HG03432 (cell line): ENCODE data around the gene NYAP2.

Experiments used
- ATAC-seq: cut with Tn5 transposase; IDR thresholded peaks from one replicate; pipeline ENCODE4 v1.9.1; 2021; ENCODE audit warnings: mild to moderate bottlenecking, moderate library complexity; ENCODE audit not compliant: unreplicated experiment

The NYAP2 gene

DNA sequence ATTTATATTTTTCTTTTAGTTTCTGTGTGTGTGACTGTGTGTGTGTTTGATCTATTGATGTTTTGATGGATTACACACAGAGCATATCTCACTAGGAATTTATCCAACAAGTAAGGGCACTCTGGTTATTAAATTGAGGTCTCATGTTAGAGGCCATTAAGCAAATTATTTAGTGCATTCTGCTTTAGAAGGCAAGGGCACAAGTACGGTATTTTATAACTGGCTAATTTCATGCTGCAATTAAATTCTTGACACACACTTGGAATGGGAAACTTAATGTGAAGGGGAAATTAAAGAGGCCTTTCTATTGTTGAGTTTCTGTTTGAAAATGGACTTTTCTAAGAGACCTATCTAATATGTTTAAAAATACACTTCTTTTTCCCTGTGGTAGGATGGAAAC lies 25.8 kb downstream of the NYAP2 start:
- ATAC-seq, result no peak

DNA sequence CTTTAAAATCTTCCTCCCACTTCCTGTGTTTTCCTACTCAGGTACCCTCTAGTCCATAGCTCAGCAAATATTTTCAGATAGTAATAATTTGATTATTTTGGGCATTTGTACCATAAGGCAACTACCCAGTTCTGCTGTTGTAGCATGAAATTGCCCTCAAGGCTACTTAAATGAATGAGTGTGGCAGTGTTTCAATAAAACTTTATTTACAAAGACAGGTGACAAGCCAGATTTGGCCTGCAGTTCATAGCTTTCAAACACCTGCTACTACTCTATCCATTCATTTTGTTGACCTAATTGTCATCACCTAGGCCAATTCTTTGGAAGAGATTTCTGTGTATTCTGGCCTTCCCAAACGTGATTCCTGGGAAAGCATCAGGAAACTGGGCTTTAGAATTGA lies 28.9 kb downstream of the NYAP2 start:
- ATAC-seq, result no peak

GRCh38 chr2:225429717-225430116 lies 30.2 kb downstream of the NYAP2 start:
- no peak for ATAC-seq

- no peak for ATAC-seq
Observed at GRCh38 chr2:225431105-225431863, 31.8 kb downstream of the NYAP2 start.

DNA sequence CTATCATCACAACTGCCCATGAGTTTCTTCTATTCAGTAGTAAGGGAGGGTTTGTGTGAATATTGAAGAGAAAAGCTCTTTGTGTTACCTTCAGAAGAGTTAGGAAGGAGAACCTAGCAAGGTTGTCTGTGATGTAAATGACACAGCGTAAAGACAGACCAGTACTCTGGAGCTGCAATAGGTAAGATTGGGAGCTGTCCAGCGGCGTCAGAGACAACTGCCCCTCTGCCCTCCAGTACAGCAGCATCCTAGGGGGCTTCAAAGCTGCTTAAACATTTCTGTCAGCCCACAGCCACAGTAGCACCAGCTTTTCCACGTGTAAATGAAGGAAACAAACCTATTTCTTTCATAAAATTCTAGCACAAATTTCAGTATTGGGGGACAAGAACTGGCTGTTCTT lies 34.5 kb downstream of the NYAP2 start:
- no peak for ATAC-seq

DNA sequence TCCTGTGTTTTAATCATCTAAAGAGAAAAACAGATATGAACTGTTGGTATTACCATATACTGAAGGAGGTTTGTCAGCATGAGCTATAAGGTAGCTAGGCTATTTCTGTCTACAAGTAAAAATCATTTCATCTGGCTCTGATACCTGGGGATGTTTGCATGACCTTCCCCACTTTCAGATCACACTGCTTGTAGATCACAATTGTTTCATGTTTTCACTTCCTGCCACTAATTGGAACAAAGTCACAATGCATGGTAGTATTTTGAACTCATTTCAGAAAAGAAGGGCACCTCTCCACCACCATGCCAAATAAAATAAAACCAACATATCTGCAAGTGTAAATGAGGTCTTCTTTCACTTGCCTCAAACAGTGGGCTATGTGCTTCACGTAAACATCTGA lies 37.8 kb downstream of the NYAP2 start:
- ATAC-seq, result no peak

DNA sequence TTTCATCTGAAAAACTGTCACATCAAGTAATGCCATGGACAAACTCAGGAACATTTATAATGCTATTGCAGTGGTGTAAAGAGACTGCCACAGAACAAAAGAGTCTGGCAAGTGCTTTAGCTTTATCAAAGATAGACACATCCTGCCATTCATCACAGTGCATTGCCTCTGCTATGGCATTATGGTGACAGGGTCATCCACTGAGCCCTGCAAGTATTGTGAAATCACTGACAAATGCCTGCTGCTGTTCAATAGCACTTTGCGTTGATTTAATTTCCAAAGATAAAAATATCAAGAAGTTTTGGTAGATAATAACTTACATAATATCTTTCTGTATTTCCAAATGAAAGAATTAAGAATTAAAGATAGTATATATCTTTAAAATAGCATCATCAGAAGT lies 38.7 kb downstream of the NYAP2 start:
- ATAC-seq, result no peak

DNA sequence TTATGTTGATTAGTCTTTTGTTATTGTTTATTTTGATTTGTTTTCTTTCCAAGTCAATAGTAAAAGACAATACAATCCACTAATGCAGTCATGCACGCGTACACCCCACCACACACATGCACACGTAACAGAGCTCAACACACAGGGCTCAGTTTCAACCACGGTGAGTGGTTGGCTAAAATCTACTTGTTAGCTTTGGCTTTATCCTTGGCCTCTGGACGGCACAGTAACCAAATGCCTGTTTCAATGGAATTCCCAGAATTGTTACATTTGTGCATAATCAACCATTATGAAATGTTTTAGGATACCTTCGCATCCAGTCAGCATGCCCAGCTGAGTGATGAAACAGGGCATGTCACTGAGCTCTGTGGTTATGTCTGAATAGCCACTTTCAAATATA lies 53.2 kb downstream of the NYAP2 start:
- no peak for ATAC-seq

GRCh38 chr2:225454412-225454811 lies 54.9 kb downstream of the NYAP2 start:
- no peak for ATAC-seq

DNA sequence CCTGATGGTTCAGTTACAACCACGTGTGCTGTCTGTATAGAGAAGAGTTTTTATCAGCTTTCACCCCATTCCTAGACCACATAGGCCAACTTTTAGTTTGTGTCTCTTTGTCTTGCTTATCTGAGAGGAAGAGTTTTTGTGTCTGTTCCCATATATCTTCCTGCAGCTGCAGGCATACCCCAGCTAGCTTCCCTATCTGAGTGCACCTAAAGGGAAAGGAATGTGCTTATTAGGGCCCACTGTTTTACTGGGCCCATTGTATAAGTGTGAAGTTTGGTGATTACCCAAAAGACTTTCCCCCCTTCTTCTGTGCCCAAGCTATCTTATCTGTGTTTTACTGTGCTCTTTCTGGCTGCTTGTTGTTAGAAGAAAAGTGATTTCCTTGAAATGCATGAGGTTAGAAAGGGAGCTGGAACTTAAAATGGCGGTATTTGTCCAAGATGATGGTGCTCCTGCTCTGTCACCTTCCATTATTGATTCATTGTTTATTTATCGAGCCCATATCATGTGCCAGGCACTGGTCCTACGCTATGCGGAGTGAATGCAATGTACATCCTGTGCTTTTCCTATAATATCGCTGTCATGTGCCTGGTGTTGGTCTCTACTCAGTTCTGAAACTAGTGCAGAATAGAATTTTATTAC lies 57.2 kb downstream of the NYAP2 start:
- ATAC-seq, result no peak

GRCh38 chr2:225457482-225457881 lies 58.0 kb downstream of the NYAP2 start:
- no peak for ATAC-seq

GRCh38 chr2:225458431-225459117 lies 59.1 kb downstream of the NYAP2 start:
- ATAC-seq, result peak; percentile 69

DNA sequence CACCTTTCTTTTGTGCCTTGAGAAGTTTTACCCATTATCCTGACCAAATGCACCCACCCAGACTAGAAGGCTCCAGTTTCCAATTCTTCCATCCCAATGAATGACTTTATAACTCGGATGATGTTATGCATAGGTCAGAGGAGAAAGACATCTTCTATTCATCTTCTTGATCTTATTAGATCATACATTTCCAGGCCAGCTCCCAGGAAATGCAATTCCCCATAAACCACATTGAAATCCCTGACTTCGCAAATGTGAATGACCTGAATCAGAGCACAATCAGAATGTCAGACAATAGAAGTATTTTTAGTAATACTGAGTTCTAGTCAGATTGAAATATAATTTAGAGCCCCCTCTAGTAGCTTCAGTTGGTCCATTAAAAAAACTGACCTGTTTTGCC lies 62.9 kb downstream of the NYAP2 start:
- ATAC-seq, result no peak

- ATAC-seq, result no peak
Observed at GRCh38 chr2:225462945-225463344, 63.4 kb downstream of the NYAP2 start.

DNA sequence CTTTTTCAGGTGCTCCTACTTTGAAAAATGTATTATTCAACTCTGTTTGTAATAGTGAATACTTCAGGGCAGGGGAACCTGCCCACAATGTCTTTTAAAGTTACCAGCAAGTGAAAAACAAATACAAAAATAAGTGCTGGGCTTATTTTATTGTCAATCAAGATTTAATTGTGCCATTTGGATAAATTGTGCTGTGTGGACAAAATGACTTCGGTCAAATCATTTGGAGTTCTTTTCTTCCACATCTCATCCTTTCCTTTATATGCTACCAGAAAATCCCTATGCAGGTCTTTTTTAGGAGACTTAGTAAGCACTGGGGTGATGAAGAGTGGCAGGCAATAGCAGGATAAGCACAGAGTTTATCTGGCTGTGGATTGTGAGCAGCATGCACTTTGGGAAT lies 63.9 kb downstream of the NYAP2 start:
- no peak for ATAC-seq

- ATAC-seq, result peak; percentile 89
Observed at GRCh38 chr2:225464346-225465025, 65.0 kb downstream of the NYAP2 start.

DNA sequence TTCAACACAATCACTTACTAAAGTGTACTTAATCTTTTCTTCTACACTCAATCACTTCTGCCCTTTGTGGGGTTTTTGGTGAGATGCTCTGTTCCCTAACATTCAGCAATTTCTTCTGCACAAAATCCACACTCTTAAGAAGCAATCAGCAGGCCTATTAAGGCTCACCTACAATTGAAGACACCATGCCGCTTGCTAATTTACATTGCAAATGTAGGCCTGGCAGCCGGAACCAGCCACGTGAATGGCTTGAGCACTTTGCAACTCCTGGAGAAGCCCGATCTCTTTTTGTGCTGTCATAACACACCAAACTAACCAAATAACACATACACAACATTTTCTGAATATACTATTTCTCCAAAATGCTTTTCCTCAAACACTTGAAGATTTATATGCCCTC lies 66.3 kb downstream of the NYAP2 start:
- no peak for ATAC-seq

DNA sequence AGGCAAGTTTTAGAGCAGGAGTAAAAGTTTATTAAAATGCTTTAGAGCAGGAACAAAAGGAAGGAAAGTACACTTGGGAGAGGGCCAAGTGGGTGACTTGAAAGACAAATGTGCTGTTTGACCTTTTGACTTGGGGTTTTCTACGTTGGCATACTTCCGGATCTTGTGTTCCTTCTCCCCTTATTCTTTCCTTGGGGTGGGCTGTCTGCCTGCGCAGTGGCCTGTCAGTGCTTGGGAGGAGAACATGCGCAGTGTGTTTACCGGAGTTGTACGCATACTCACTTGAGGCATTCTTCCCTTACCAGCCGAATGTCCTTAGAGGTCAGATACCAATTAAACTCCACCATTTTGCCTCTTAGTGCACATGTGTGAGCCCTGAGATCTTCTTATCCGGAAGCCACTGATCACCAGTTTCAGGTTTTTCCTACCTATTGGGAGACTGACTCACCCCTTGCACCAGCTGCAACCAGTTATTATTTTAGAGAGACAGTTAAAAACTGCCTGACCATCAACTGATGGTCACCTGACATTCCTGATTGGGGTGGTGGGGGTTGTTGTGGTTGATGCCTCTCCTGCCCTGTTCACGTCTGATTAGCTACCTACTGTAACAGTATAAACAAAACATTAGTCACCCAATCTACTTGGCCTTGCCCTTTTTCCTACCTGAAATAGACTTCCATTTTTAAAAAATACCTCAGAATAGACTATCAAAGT lies 67.5 kb downstream of the NYAP2 start:
- ATAC-seq, result no peak

- ATAC-seq, result no peak
Observed at GRCh38 chr2:225468131-225468530, 68.6 kb downstream of the NYAP2 start.

DNA sequence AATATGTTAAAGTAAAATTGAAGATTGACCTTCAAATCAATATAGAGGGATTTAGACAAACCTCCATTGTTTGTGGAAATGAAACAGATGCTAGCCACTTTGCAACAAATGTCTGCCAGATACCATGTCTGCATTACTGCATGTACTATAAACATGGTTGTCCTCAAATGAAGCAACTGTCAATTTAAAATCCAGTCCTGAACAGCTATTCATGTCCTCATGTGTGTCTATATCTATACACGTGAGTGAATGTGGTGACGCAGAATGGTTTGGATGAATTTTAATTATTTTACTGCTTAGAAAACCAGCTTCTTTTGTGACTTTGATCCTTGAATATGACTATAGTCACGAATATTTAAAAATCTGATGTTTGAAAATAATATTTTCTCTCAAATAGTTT lies 71.5 kb downstream of the NYAP2 start:
- ATAC-seq, result no peak

DNA sequence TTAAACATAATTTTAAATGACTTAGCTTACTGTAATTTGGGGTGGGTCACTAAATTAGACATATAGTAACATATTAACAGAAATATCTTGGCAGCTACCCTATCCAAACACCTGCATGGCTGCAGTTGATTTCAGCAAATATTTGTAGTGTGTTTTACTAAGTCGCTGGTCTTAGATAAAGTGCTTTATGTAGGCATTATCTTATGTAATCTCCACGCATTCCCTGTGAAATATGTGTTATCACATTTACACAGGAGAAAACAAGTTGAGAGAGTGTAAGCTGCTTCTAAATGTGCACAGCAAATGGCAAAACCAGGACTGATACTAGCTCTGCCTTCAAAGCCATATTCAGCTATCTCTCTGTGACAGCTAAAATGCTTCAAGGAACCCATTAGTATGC lies 72.0 kb downstream of the NYAP2 start:
- no peak for ATAC-seq
